MM.1S (cell line): Measurements from ENCODE around the gene SYCP3.

Experiments
- CTCF ChIP-seq: fragments of 300-600 bp; sonication (generic); IDR thresholded peaks from 2 replicates; pipeline ENCODE4 v1.5.1; 2016; ENCODE audit warnings: antibody characterized with exemption, low read length, mixed read lengths
- EZH2 ChIP-seq: fragments of 300-600 bp; sonication (generic); optimal IDR thresholded peaks from 2 replicates; pipeline ENCODE3; 2017; ENCODE audit warnings: low read depth, mild to moderate bottlenecking, antibody characterized with exemption, low read length, mixed read lengths

- TF ChIP-seq CTCF: no peak
- TF ChIP-seq EZH2: no peak
These were observed 29.5 kb upstream of the SYCP3 start for GRCh38 chr12:101768781-101769180.
